ENCODE data around the gene RAB7B.

DNA sequence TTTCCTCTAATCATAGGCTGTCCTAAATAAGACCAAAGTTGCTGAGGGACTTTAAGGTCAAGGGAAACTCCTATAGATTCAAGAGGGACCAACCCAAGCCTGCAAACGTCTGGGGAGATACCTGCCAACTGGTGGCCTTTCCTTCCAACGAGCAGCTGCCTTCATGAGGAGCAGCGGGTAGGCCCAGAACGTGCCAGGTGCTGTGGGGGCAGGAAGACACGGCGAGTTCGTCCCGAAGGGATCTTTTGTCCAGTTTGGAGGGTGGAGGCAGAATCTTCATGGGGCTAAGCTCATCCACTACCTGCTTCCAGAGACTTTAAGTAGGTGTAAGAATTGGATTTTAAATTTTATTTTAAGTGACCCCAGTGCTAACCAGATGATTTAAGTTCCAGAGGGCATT is 34.0 kb downstream of the RAB7B start:
- TF ChIP-seq POLR2AphosphoS5 (IDR thresholded peaks at IDR 0.05; ENCODE audit: low read depth): no peak
- TF ChIP-seq, protein P1, sequence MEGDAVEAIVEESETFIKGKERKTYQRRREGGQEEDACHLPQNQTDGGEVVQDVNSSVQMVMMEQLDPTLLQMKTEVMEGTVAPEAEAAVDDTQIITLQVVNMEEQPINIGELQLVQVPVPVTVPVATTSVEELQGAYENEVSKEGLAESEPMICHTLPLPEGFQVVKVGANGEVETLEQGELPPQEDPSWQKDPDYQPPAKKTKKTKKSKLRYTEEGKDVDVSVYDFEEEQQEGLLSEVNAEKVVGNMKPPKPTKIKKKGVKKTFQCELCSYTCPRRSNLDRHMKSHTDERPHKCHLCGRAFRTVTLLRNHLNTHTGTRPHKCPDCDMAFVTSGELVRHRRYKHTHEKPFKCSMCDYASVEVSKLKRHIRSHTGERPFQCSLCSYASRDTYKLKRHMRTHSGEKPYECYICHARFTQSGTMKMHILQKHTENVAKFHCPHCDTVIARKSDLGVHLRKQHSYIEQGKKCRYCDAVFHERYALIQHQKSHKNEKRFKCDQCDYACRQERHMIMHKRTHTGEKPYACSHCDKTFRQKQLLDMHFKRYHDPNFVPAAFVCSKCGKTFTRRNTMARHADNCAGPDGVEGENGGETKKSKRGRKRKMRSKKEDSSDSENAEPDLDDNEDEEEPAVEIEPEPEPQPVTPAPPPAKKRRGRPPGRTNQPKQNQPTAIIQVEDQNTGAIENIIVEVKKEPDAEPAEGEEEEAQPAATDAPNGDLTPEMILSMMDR (IDR thresholded peaks at IDR 0.05; ENCODE audit: insufficient read depth, low read length): no peak

Measured in HL-60 (cell line).